ENCODE results near the gene RPS14. TPM values are rescaled to one million over a fixed set of nuclear protein-coding genes. Genes with fewer than 3 reads are reported as not detected.
A peak's percentile ranks its signal among the peaks of the same experiment; 100 is the strongest.
"Not testable (repeated sequence)": the region's sequence is repeated elsewhere in the genome, so short reads cannot be mapped to it uniquely, and the experiment has no call there.

Gene RPS14
- total and polyA plus RNA-seq, 2 donors, result 3,141 to 4,031 TPM

DNA sequence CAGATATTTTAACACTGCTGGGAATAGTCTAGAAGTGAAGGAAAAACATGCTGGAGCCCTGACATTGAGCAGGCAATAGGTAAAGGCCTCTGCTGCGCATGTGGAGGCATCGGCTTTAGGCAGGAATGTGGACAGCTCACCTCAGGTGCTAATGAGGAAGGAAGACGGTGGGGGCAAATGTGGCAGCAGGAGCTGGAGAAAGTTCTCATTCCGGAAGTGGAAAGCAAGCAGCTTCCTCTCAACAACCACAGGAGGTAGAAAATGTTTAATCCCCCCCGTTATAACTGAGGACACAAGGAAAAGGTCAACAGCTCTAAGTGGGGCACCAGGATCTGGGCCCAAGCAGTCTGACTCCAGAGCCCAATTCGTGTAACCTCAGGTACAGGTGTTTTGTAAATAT, 7.6 kb upstream of the RPS14 start:
- Histone ChIP-seq H3K9me3 (ENCODE audit: control insufficient read depth in 2 of 2, insufficient read depth in 1 of 2, low read length in 1 of 2) (peaks cover 0 to 2% of the 10 kb centered on the region in 2 donors), H3K27ac (ENCODE audit: low read depth in 1 of 2, low read length in 1 of 2) (peak overlapping the region; percentile 16 to 64), H3K27me3 (ENCODE audit: control insufficient read depth in 2 of 2, insufficient read depth in 1 of 2, low read length in 1 of 2) (no peaks in the 10 kb centered on the region), H3K4me1 (ENCODE audit: control insufficient read depth in 2 of 2, insufficient read depth in 2 of 2, low read length in 2 of 2) (peaks cover 20 to 49% of the 10 kb centered on the region in 2 donors), H3K4me3 (ENCODE audit: low read length in 2 of 2) (no peak overlapping the region), H3K36me3 (ENCODE audit: control insufficient read depth in 2 of 2, insufficient read depth in 2 of 2, low read length in 1 of 2) (no peaks in the 10 kb centered on the region)
- 8% methylated on average over 6 of the region's 6 CpGs for WGBS
- DNase-seq (ENCODE audit: low read depth in 6 of 9, low spot score in 9 of 9), result peak in 3 of 9 donors; percentile 26 to 62 (median 43)

DNA sequence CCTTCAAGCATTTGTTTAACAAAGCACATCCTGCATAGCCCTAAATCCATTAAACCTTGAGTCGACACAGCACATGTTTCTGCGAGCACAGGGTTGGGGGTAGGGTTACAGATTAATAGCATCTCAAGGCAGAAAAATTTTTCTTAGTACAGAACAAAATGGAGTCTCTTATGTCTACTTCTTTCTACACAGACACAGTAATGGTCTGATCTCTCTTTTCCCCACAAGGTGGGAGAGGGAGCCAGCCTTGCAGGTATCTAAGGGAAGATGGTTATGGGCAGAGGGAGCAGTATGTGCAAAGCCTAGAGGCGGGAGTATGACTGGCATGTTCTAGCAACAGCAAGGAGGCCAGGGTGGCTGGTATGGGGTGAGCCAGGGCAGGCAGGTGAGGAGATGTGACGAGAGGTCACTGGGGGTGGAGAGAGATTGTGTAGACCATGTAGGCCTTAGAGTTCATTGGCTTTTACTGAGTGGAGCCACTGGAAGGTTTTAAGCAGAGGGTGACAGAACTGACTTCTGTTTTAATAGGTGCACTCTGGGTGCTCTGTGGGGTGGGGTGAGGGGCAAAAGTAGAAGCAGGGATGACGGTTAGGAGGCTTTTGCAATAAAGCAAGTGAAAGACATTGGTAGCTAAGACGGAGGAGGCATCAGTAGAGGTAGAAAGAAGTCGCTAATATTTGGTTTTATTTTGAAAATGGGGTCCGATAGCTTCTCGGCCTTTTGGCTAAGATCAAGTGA, 5.1 kb upstream of the RPS14 start:
- H3K27ac ChIP-seq (ENCODE audit: low read depth in 1 of 2, low read length in 1 of 2), result no peak overlapping the region
- 81% methylated on average over 9 of the region's 9 CpGs for WGBS

DNA sequence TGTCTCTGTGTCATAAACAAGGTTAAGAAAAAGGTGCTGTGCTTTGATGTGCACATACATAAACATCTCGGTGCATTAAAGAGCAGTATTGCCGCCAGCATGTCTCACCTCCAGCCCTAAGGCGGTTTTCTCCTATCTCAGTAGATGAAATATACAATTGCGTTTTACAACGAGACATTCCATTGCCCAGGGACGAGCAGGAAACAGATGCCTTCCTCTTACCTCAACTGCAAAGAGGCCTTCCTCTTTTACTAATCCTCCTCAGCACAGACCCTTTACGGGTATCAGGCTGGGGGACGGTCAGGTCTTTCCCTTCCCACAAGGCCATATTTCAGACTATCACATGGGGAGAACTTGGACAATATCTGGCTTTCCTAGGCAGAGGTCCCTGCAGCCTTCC, 4.5 kb upstream of the RPS14 start:
- H3K27me3 ChIP-seq (ENCODE audit: control insufficient read depth in 2 of 2, insufficient read depth in 1 of 2, low read length in 1 of 2); H3K27ac ChIP-seq (ENCODE audit: low read depth in 1 of 2, low read length in 1 of 2); H3K36me3 ChIP-seq (ENCODE audit: control insufficient read depth in 2 of 2, insufficient read depth in 2 of 2, low read length in 1 of 2); H3K9me3 ChIP-seq (ENCODE audit: control insufficient read depth in 2 of 2, insufficient read depth in 1 of 2, low read length in 1 of 2); H3K4me3 ChIP-seq (ENCODE audit: low read length in 2 of 2); DNase-seq (ENCODE audit: low read depth in 6 of 9, low spot score in 9 of 9): not testable (repeated sequence)
- 19% methylated on average over 8 of the region's 8 CpGs for WGBS
- peaks cover 11 to 22% of the 10 kb centered on the region in 2 donors for H3K4me1 ChIP-seq (ENCODE audit: control insufficient read depth in 2 of 2, insufficient read depth in 2 of 2, low read length in 2 of 2)

More for the DNA sequence above, 5.1 kb upstream of the RPS14 start:
- Histone ChIP-seq H3K9me3 (ENCODE audit: control insufficient read depth in 2 of 2, insufficient read depth in 1 of 2, low read length in 1 of 2) (peaks cover 0 to 10% of the 10 kb centered on the region in 2 donors), H3K4me3 (ENCODE audit: low read length in 2 of 2) (no peak overlapping the region), H3K27me3 (ENCODE audit: control insufficient read depth in 2 of 2, insufficient read depth in 1 of 2, low read length in 1 of 2) (no peaks in the 10 kb centered on the region), H3K36me3 (ENCODE audit: control insufficient read depth in 2 of 2, insufficient read depth in 2 of 2, low read length in 1 of 2) (no peaks in the 10 kb centered on the region), H3K4me1 (ENCODE audit: control insufficient read depth in 2 of 2, insufficient read depth in 2 of 2, low read length in 2 of 2) (peaks cover 11 to 28% of the 10 kb centered on the region in 2 donors)
- no peak for DNase-seq (ENCODE audit: low read depth in 6 of 9, low spot score in 9 of 9)

DNA sequence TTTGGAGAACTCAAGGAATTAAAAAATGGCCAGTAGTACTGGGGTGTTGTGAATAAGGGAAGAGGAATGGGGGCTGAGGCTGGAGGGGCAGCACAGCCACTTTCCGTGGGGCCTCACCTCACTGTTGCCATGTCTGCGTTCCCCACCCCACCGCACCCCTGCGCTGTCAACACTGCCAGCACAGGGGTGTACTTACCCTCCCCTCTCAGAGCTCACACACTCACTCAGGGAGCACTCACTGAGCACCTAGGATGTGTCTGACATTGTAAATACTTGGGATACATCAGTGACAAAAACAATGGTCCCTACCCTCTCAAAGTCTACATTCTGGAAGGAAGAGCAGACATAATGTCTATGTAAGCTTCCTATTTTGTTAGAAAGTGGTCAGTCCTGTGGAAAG, 3.4 kb upstream of the RPS14 start:
- Histone ChIP-seq H3K4me3 (ENCODE audit: low read length in 2 of 2) (no peak overlapping the region), H3K36me3 (ENCODE audit: control insufficient read depth in 2 of 2, insufficient read depth in 2 of 2, low read length in 1 of 2) (peaks cover 0 to 7% of the 10 kb centered on the region in 2 donors), H3K27me3 (ENCODE audit: control insufficient read depth in 2 of 2, insufficient read depth in 1 of 2, low read length in 1 of 2) (no peaks in the 10 kb centered on the region), H3K9me3 (ENCODE audit: control insufficient read depth in 2 of 2, insufficient read depth in 1 of 2, low read length in 1 of 2) (peaks cover 0 to 7% of the 10 kb centered on the region in 2 donors), H3K4me1 (ENCODE audit: control insufficient read depth in 2 of 2, insufficient read depth in 2 of 2, low read length in 2 of 2) (peaks cover 22 to 26% of the 10 kb centered on the region in 2 donors), H3K27ac (ENCODE audit: low read depth in 1 of 2, low read length in 1 of 2) (no peak overlapping the region)
- 98% methylated on average over 4 of the region's 4 CpGs for WGBS
- DNase-seq (ENCODE audit: low read depth in 6 of 9, low spot score in 9 of 9), result no peak

DNA sequence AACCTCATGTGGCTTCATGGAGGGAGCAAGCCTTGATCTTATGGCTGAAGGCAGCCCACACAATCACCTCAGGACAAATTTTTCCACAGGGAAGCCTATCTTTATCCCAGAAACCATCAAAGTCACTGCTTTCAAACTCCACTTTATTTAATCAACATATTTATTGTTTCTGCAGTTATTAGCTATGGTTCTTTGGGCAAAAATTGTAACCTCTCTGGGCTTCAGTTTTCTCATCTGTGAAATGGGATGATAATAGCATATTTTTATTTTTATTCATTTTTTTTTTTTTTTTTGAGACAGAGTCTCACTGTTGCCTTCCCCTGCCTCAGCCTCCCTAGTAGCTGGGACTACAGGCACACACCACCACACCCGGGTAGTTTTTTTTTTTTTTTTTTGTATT, 2.1 kb upstream of the RPS14 start:
- WGBS, result 90% methylated on average over 1 of the region's 1 CpG
- no peak overlapping the region for H3K4me3 ChIP-seq (ENCODE audit: low read length in 2 of 2)
- H3K4me1 ChIP-seq (ENCODE audit: control insufficient read depth in 2 of 2, insufficient read depth in 2 of 2, low read length in 2 of 2), result peaks cover 12 to 19% of the 10 kb centered on the region in 2 donors
- H3K9me3 ChIP-seq (ENCODE audit: control insufficient read depth in 2 of 2, insufficient read depth in 1 of 2, low read length in 1 of 2), result peaks cover 0 to 7% of the 10 kb centered on the region in 2 donors
- peaks cover 10 to 20% of the 10 kb centered on the region in 2 donors for H3K36me3 ChIP-seq (ENCODE audit: control insufficient read depth in 2 of 2, insufficient read depth in 2 of 2, low read length in 1 of 2)
- H3K27ac ChIP-seq (ENCODE audit: low read depth in 1 of 2, low read length in 1 of 2), result no peak overlapping the region
- H3K27me3 ChIP-seq (ENCODE audit: control insufficient read depth in 2 of 2, insufficient read depth in 1 of 2, low read length in 1 of 2), result no peaks in the 10 kb centered on the region
- DNase-seq (ENCODE audit: low read depth in 6 of 9, low spot score in 9 of 9), result no peak

DNA sequence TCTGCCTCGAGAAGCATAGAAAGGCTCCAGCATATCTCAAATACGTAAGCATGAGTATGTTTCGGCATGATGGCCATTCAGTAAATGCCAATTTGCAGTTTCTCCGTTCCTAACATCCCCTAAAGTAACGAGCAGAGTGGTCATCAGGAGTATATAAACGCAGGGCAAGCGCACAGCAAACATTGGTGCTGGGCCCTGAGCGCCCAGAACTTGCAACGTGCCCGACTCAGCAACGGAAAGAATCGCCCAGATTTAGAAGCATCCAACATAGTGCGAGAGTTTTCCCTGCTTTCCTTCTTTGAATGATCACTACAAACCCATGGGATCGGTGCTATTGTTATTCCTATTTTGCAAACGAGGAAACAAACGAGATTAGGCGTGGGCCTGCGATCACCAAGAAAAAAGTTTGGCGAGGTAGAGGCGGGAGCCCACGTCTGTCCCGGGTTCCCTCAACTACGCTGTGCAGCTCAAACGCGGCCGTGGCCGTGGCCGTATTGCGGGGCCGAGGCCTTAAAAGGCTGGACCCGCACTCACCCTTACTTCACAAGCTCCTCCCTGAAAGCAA, 505 bp downstream of the RPS14 start:
- Histone ChIP-seq H3K9me3 (ENCODE audit: control insufficient read depth in 2 of 2, insufficient read depth in 1 of 2, low read length in 1 of 2) (peaks cover 0 to 7% of the 10 kb centered on the region in 2 donors), H3K27me3 (ENCODE audit: control insufficient read depth in 2 of 2, insufficient read depth in 1 of 2, low read length in 1 of 2) (no peaks in the 10 kb centered on the region), H3K36me3 (ENCODE audit: control insufficient read depth in 2 of 2, insufficient read depth in 2 of 2, low read length in 1 of 2) (peaks cover 35 to 46% of the 10 kb centered on the region in 2 donors), H3K4me3 (ENCODE audit: low read length in 2 of 2) (peak overlapping the region; percentile 84 to 88), H3K27ac (ENCODE audit: low read depth in 1 of 2, low read length in 1 of 2) (peak overlapping the region; percentile 94 to 100), H3K4me1 (ENCODE audit: control insufficient read depth in 2 of 2, insufficient read depth in 2 of 2, low read length in 2 of 2) (peaks cover 12 to 18% of the 10 kb centered on the region in 2 donors)
- WGBS, result under 1% methylated on average over 31 of the region's 31 CpGs
- DNase-seq (ENCODE audit: low read depth in 6 of 9, low spot score in 9 of 9), result peak in 2 of 9 donors; percentile 18 to 62

DNA sequence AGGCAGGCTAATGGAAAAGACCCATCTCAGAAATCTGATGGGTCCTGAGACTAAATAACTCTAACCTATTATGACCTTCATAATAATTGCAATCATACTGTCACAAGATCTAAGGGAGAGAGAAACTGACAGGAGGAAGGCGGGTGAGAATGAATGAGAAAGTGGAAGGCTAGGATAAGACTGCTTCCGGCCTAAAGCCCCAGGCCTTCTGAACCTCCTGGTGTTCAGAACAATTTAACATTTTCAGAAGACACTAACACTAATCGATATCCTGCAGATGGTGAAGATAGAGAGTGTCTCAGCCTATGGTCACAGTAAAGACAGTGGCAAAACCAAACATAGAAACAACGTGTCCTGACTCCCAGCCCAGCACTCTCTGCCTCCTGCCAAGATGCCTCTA, 1.2 kb downstream of the RPS14 start:
- DNase-seq (ENCODE audit: low read depth in 6 of 9, low spot score in 9 of 9), result no peak
- Histone ChIP-seq H3K9me3 (ENCODE audit: control insufficient read depth in 2 of 2, insufficient read depth in 1 of 2, low read length in 1 of 2) (peaks cover 0 to 7% of the 10 kb centered on the region in 2 donors), H3K27ac (ENCODE audit: low read depth in 1 of 2, low read length in 1 of 2) (peak overlapping the region in 1 of 2 donors; percentile 94), H3K4me1 (ENCODE audit: control insufficient read depth in 2 of 2, insufficient read depth in 2 of 2, low read length in 2 of 2) (peaks cover 12 to 16% of the 10 kb centered on the region in 2 donors), H3K4me3 (ENCODE audit: low read length in 2 of 2) (peak overlapping the region; percentile 84 to 88), H3K27me3 (ENCODE audit: control insufficient read depth in 2 of 2, insufficient read depth in 1 of 2, low read length in 1 of 2) (no peaks in the 10 kb centered on the region), H3K36me3 (ENCODE audit: control insufficient read depth in 2 of 2, insufficient read depth in 2 of 2, low read length in 1 of 2) (peaks cover 42 to 53% of the 10 kb centered on the region in 2 donors)
- whole genome bisulfite sequencing, result 35% methylated on average over 4 of the region's 4 CpGs

DNA sequence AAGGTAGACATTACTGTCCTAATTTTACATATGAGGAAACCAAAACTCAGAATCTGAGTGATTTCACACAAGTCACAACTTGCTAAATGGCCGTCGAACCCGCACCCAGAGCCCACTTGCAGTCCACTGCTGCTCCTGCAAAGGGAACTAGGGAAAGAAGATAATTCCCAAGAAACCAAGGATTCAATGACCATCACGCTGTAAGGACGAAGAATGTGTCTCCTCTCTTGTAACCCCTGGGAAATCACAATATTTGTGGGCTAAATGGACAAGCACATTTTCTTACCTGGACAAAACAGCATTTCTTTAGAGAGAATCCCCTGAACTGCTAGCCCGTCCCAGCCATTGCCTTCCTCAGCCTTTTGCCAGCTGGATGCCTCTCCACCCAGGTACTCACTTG, 2.4 kb downstream of the RPS14 start:
- Histone ChIP-seq H3K27ac (ENCODE audit: low read depth in 1 of 2, low read length in 1 of 2) (no peak overlapping the region), H3K4me3 (ENCODE audit: low read length in 2 of 2) (no peak overlapping the region), H3K27me3 (ENCODE audit: control insufficient read depth in 2 of 2, insufficient read depth in 1 of 2, low read length in 1 of 2) (no peaks in the 10 kb centered on the region), H3K4me1 (ENCODE audit: control insufficient read depth in 2 of 2, insufficient read depth in 2 of 2, low read length in 2 of 2) (peaks cover 12 to 16% of the 10 kb centered on the region in 2 donors), H3K9me3 (ENCODE audit: control insufficient read depth in 2 of 2, insufficient read depth in 1 of 2, low read length in 1 of 2) (peaks cover 0 to 7% of the 10 kb centered on the region in 2 donors), H3K36me3 (ENCODE audit: control insufficient read depth in 2 of 2, insufficient read depth in 2 of 2, low read length in 1 of 2) (peaks cover 44 to 56% of the 10 kb centered on the region in 2 donors)
- WGBS, result 98% methylated on average over 6 of the region's 6 CpGs
- DNase-seq (ENCODE audit: low read depth in 6 of 9, low spot score in 9 of 9), result no peak

DNA sequence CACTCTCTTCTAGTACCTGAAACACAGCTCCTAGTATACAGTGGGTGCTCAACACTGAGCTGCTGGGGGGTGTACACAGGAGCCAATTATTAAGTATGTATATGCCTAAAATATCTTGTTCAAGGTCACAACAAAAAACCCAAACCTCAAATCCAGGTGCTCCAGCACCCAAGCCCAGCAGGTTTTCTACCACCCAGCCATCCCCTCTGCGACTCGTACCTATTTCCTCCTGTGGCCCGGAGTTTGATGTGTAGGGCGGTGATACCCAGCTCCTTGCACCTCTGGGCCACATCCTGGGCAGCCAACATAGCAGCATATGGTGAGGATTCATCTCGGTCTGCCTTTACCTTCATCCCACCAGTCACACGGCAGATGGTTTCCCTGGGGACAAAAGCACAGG, 3.0 kb downstream of the RPS14 start:
- H3K27me3 ChIP-seq (ENCODE audit: control insufficient read depth in 2 of 2, insufficient read depth in 1 of 2, low read length in 1 of 2), result no peaks in the 10 kb centered on the region
- peaks cover 0 to 7% of the 10 kb centered on the region in 2 donors for H3K9me3 ChIP-seq (ENCODE audit: control insufficient read depth in 2 of 2, insufficient read depth in 1 of 2, low read length in 1 of 2)
- H3K27ac ChIP-seq (ENCODE audit: low read depth in 1 of 2, low read length in 1 of 2), result no peak overlapping the region
- peaks cover 47 to 61% of the 10 kb centered on the region in 2 donors for H3K36me3 ChIP-seq (ENCODE audit: control insufficient read depth in 2 of 2, insufficient read depth in 2 of 2, low read length in 1 of 2)
- H3K4me1 ChIP-seq (ENCODE audit: control insufficient read depth in 2 of 2, insufficient read depth in 2 of 2, low read length in 2 of 2), result peaks cover 12 to 16% of the 10 kb centered on the region in 2 donors
- no peak overlapping the region for H3K4me3 ChIP-seq (ENCODE audit: low read length in 2 of 2)
- no peak for DNase-seq (ENCODE audit: low read depth in 6 of 9, low spot score in 9 of 9)
- 98% methylated on average over 6 of the region's 6 CpGs for WGBS
